Measurements from ENCODE around the gene ZNF367. TPM values are rescaled to one million over a fixed set of nuclear protein-coding genes. Genes with fewer than 3 reads are reported as not detected.

Gene ZNF367
- total and polyA plus RNA-seq, 2 experiments from 2014 or later, result 2.5 to 12.3 TPM

DNA sequence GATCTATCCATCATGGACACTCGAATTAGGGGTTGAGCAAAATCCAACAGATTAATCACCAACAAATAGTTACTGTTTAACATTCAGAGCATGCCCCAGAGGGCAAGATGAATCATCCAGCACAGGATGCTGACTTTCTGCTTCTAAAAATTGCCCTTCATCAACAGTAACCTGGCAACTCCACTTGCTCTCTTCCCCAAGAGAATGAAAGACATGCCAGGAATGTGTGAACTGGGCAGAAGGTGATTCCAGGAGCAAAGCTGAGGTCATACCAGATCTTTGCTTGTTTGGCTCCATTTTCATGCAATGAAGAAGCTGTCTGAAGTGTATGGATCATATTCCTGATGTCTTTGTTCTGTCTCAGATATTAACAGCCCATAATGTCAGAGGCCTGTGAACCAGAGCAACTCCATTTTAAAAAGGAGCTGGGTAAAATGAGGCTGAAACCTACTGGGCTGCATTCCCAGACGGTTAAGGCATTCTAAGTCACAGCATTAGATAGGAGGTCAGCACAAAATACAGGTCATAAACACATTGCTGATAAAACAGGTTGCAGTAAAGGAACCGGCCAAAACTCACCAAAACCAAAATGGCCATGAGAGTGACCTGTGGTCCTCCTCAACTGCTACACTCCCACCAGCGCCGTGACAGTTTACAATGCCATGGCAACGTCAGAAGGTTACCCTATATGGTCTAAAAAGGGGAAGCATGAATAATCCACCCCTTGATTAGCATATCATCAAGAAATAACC is 2.5 kb upstream of the ZNF367 start:
- H3K4me1 ChIP-seq (ENCODE audit: insufficient read depth), result peaks cover 24% of the 10 kb centered on the region
- peaks cover 14% of the 10 kb centered on the region for H3K79me2 ChIP-seq (replicated peaks; ENCODE audit: insufficient read depth)
- Mint-ChIP-seq H3K4me3 (peak overlapping the region; percentile 88), H3K27ac (no peak overlapping the region), H3K27me3 (ENCODE audit: insufficient read depth, low read depth, poor library complexity) (peaks cover 18% of the 10 kb centered on the region), H3K9me3 (no peaks in the 10 kb centered on the region), H3K36me3 (ENCODE audit: low read depth) (peaks cover 6% of the 10 kb centered on the region; the same call in 2 of the 3 replicates), H3K4me1 (peaks cover 37% of the 10 kb centered on the region)
- ATAC-seq (peak; percentile 2), DNase-seq (ENCODE audit: low spot score) (peak; percentile 89)
- H3K27ac ChIP-seq (ENCODE audit: low read depth), result peak overlapping the region; percentile 98
- no peaks in the 10 kb centered on the region for H3K27me3 ChIP-seq (ENCODE audit: insufficient read depth)
- H2AFZ ChIP-seq, result no peak overlapping the region
- H4K20me1 ChIP-seq (replicated peaks; ENCODE audit: insufficient read depth), result peaks cover 9% of the 10 kb centered on the region; the same call in 1 of the 2 replicates
- TF ChIP-seq ZNF114 (CRISPR knock-in tag; IDR thresholded peaks at IDR 0.05), result no peak
- no peak for TF ChIP-seq STAT1 (IDR thresholded peaks at IDR 0.05; ENCODE audit: unreplicated experiment)
- TF ChIP-seq CREB1 (CRISPR knock-in tag; IDR thresholded peaks at IDR 0.05; ENCODE audit: low read depth), result peak; percentile 50; the same call in 1 of the 2 replicates
- TF ChIP-seq, protein P1, sequence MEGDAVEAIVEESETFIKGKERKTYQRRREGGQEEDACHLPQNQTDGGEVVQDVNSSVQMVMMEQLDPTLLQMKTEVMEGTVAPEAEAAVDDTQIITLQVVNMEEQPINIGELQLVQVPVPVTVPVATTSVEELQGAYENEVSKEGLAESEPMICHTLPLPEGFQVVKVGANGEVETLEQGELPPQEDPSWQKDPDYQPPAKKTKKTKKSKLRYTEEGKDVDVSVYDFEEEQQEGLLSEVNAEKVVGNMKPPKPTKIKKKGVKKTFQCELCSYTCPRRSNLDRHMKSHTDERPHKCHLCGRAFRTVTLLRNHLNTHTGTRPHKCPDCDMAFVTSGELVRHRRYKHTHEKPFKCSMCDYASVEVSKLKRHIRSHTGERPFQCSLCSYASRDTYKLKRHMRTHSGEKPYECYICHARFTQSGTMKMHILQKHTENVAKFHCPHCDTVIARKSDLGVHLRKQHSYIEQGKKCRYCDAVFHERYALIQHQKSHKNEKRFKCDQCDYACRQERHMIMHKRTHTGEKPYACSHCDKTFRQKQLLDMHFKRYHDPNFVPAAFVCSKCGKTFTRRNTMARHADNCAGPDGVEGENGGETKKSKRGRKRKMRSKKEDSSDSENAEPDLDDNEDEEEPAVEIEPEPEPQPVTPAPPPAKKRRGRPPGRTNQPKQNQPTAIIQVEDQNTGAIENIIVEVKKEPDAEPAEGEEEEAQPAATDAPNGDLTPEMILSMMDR (conservative IDR thresholded peaks at IDR 0.05; ENCODE audit: low read depth in 2 of 2), result no peak
- TF ChIP-seq, protein P2, sequence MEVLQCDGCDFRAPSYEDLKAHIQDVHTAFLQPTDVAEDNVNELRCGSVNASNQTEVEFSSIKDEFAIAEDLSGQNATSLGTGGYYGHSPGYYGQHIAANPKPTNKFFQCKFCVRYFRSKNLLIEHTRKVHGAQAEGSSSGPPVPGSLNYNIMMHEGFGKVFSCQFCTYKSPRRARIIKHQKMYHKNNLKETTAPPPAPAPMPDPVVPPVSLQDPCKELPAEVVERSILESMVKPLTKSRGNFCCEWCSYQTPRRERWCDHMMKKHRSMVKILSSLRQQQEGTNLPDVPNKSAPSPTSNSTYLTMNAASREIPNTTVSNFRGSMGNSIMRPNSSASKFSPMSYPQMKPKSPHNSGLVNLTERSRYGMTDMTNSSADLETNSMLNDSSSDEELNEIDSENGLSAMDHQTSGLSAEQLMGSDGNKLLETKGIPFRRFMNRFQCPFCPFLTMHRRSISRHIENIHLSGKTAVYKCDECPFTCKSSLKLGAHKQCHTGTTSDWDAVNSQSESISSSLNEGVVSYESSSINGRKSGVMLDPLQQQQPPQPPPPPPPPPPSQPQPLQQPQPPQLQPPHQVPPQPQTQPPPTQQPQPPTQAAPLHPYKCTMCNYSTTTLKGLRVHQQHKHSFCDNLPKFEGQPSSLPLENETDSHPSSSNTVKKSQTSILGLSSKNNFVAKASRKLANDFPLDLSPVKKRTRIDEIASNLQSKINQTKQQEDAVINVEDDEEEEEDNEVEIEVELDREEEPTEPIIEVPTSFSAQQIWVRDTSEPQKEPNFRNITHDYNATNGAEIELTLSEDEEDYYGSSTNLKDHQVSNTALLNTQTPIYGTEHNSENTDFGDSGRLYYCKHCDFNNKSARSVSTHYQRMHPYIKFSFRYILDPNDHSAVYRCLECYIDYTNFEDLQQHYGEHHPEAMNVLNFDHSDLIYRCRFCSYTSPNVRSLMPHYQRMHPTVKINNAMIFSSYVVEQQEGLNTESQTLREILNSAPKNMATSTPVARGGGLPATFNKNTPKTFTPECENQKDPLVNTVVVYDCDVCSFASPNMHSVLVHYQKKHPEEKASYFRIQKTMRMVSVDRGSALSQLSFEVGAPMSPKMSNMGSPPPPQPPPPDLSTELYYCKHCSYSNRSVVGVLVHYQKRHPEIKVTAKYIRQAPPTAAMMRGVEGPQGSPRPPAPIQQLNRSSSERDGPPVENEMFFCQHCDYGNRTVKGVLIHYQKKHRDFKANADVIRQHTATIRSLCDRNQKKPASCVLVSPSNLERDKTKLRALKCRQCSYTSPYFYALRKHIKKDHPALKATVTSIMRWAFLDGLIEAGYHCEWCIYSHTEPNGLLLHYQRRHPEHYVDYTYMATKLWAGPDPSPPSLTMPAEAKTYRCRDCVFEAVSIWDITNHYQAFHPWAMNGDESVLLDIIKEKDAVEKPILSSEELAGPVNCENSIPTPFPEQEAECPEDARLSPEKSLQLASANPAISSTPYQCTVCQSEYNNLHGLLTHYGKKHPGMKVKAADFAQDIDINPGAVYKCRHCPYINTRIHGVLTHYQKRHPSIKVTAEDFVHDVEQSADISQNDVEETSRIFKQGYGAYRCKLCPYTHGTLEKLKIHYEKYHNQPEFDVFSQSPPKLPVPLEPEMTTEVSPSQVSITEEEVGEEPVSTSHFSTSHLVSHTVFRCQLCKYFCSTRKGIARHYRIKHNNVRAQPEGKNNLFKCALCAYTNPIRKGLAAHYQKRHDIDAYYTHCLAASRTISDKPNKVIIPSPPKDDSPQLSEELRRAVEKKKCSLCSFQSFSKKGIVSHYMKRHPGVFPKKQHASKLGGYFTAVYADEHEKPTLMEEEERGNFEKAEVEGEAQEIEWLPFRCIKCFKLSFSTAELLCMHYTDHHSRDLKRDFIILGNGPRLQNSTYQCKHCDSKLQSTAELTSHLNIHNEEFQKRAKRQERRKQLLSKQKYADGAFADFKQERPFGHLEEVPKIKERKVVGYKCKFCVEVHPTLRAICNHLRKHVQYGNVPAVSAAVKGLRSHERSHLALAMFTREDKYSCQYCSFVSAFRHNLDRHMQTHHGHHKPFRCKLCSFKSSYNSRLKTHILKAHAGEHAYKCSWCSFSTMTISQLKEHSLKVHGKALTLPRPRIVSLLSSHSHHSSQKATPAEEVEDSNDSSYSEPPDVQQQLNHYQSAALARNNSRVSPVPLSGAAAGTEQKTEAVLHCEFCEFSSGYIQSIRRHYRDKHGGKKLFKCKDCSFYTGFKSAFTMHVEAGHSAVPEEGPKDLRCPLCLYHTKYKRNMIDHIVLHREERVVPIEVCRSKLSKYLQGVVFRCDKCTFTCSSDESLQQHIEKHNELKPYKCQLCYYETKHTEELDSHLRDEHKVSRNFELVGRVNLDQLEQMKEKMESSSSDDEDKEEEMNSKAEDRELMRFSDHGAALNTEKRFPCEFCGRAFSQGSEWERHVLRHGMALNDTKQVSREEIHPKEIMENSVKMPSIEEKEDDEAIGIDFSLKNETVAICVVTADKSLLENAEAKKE (CRISPR knock-in tag; IDR thresholded peaks at IDR 0.05), result 0 out of 2 replicates have a peak, but pooled peaks have one; percentile 29
- TF ChIP-seq EZH2 (IDR thresholded peaks at IDR 0.05; ENCODE audit: low read depth, unreplicated experiment), result no peak
- no peak; the same call in 1 of the 2 replicates for TF ChIP-seq ZNF331 (CRISPR knock-in tag; IDR thresholded peaks at IDR 0.05; ENCODE audit: low read depth)
- no peak for TF ChIP-seq POLR2AphosphoS5 (IDR thresholded peaks at IDR 0.05; ENCODE audit: low read depth)
- TF ChIP-seq, protein P3, sequence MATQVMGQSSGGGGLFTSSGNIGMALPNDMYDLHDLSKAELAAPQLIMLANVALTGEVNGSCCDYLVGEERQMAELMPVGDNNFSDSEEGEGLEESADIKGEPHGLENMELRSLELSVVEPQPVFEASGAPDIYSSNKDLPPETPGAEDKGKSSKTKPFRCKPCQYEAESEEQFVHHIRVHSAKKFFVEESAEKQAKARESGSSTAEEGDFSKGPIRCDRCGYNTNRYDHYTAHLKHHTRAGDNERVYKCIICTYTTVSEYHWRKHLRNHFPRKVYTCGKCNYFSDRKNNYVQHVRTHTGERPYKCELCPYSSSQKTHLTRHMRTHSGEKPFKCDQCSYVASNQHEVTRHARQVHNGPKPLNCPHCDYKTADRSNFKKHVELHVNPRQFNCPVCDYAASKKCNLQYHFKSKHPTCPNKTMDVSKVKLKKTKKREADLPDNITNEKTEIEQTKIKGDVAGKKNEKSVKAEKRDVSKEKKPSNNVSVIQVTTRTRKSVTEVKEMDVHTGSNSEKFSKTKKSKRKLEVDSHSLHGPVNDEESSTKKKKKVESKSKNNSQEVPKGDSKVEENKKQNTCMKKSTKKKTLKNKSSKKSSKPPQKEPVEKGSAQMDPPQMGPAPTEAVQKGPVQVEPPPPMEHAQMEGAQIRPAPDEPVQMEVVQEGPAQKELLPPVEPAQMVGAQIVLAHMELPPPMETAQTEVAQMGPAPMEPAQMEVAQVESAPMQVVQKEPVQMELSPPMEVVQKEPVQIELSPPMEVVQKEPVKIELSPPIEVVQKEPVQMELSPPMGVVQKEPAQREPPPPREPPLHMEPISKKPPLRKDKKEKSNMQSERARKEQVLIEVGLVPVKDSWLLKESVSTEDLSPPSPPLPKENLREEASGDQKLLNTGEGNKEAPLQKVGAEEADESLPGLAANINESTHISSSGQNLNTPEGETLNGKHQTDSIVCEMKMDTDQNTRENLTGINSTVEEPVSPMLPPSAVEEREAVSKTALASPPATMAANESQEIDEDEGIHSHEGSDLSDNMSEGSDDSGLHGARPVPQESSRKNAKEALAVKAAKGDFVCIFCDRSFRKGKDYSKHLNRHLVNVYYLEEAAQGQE (IDR thresholded peaks at IDR 0.05; ENCODE audit: unreplicated experiment), result no peak
- TF ChIP-seq NANOG (IDR thresholded peaks at IDR 0.05; ENCODE audit: borderline replicate concordance), result no peak
- TF ChIP-seq EZH2phosphoT487 (IDR thresholded peaks at IDR 0.05; ENCODE audit: unreplicated experiment), result no peak
- H3K36me3 ChIP-seq (ENCODE audit: insufficient read depth), result no peaks in the 10 kb centered on the region
- H3K4me2 ChIP-seq, result peak overlapping the region; percentile 93
- H3K9me2 ChIP-seq (ENCODE audit: insufficient read depth), result no peaks in the 10 kb centered on the region
- H3F3A ChIP-seq (replicated peaks; ENCODE audit: low read depth), result 0 out of 2 replicates have a peak, but pooled peaks cover 4% of the 10 kb centered on the region
- H3K4me3 ChIP-seq, result peak overlapping the region; percentile 55; the same call in 1 of the 2 replicates
